Measurements from ENCODE around the gene KSR1.

DNA sequence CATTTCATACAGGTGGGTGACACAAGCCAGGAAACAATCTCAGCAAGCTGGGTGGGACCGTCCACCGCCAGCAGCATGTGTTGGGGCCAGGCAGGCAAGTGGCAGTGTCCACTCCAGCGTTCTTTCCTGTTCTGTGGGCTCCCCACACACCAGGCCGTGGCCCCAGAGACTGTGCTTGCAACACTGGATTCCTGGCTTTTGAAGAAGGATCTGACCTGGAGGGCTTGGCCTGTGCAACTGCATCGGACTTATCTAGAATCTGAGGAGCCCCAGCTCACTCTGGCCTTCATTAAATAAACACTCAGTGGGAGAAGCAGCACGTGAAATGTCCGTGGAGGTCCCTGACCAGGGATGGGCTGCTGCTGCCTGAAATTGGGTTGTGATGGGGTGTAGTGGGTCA is 3.2 kb downstream of the KSR1 start:
- TF ChIP-seq EZH2phosphoT487 (IDR thresholded peaks at IDR 0.05; ENCODE audit: unreplicated experiment): no peak
- no peak for TF ChIP-seq CTCF (conservative IDR thresholded peaks at IDR 0.05; ENCODE audit: low read depth in 2 of 2)
- no peak for TF ChIP-seq EZH2 (IDR thresholded peaks at IDR 0.05; ENCODE audit: low read depth, unreplicated experiment)
- TF ChIP-seq POLR2AphosphoS5 (IDR thresholded peaks at IDR 0.05; ENCODE audit: low read depth): no peak
- no peak for TF ChIP-seq NANOG (IDR thresholded peaks at IDR 0.05; ENCODE audit: borderline replicate concordance)
- TF ChIP-seq, protein P1, sequence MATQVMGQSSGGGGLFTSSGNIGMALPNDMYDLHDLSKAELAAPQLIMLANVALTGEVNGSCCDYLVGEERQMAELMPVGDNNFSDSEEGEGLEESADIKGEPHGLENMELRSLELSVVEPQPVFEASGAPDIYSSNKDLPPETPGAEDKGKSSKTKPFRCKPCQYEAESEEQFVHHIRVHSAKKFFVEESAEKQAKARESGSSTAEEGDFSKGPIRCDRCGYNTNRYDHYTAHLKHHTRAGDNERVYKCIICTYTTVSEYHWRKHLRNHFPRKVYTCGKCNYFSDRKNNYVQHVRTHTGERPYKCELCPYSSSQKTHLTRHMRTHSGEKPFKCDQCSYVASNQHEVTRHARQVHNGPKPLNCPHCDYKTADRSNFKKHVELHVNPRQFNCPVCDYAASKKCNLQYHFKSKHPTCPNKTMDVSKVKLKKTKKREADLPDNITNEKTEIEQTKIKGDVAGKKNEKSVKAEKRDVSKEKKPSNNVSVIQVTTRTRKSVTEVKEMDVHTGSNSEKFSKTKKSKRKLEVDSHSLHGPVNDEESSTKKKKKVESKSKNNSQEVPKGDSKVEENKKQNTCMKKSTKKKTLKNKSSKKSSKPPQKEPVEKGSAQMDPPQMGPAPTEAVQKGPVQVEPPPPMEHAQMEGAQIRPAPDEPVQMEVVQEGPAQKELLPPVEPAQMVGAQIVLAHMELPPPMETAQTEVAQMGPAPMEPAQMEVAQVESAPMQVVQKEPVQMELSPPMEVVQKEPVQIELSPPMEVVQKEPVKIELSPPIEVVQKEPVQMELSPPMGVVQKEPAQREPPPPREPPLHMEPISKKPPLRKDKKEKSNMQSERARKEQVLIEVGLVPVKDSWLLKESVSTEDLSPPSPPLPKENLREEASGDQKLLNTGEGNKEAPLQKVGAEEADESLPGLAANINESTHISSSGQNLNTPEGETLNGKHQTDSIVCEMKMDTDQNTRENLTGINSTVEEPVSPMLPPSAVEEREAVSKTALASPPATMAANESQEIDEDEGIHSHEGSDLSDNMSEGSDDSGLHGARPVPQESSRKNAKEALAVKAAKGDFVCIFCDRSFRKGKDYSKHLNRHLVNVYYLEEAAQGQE (IDR thresholded peaks at IDR 0.05; ENCODE audit: unreplicated experiment): no peak
